Measurements from ENCODE around the gene FBXL2. TPM values are rescaled to one million over a fixed set of nuclear protein-coding genes. Genes with fewer than 3 reads are reported as not detected.

FBXL2 gene
- total RNA-seq, 1 experiment from 2014 or later, result 10.8 TPM

DNA sequence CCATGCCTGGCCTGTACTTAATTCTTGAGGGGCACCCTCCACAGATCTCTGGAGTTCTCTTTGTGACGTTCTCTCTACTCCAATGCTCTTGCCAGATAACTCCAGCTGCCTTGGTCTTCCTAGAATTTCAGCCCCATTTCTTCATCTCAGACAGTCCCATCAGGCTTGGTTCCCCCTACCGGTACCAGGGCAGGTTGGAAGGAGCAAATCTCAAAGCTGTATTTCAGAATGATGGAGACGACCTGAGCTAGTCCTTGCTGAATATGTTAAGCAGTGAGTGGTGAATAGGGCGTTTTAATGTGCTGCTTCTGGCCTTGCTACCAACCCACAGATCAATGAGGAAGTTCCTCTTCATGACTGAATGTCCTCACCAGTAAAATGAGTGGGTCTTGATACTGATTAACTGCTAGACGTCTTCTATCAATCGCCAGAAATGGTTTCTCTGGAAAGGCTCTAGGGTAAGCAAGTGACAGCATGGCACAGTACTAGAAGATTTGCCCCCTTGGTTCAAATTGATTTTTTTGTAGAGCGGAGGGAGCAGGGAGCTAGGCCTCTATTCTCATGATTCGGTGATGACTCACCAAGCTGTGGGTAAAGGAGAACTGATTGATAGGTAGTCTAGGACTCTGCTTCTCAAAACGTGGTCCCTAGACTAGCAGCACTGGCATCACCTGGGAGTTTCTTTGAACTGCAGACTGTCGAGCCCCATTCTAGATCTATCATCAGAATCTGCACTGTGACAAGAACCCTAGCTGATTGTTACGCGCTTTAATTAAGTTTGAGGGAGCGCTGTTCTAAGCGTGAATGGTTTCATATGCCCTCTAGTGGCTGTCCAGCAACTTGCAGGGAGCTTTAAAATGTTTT, 95.2 kb downstream of the FBXL2 start:
- Mint-ChIP-seq H3K4me3 (ENCODE audit: unreplicated experiment) (no peak overlapping the region), H3K27me3 (ENCODE audit: insufficient read depth, unreplicated experiment) (no peaks in the 10 kb centered on the region), H3K27ac (ENCODE audit: unreplicated experiment) (no peak overlapping the region), H3K36me3 (ENCODE audit: insufficient read depth, unreplicated experiment) (peaks cover 35% of the 10 kb centered on the region), H3K4me1 (ENCODE audit: low read depth, unreplicated experiment) (no peaks in the 10 kb centered on the region), H3K9me3 (ENCODE audit: unreplicated experiment) (peaks cover 12% of the 10 kb centered on the region)
- ChIA-PET CTCF (interaction anchor here (0.5 to 3.1 kb wide), 19 partner anchors 12 to 415 kb away, joined by 3 to 111 read pairs (median 3); partner anchors contain the start of gene FBXL2), POLR2A (interaction anchor here (0.6 to 1.0 kb wide), 3 partner anchors 96 to 243 kb away, joined by 3 to 7 read pairs (median 4); no protein-coding TSS in a partner anchor)
- BruUV-seq (replicated peaks), result no TSS peak
- TF ChIP-seq, protein P1, sequence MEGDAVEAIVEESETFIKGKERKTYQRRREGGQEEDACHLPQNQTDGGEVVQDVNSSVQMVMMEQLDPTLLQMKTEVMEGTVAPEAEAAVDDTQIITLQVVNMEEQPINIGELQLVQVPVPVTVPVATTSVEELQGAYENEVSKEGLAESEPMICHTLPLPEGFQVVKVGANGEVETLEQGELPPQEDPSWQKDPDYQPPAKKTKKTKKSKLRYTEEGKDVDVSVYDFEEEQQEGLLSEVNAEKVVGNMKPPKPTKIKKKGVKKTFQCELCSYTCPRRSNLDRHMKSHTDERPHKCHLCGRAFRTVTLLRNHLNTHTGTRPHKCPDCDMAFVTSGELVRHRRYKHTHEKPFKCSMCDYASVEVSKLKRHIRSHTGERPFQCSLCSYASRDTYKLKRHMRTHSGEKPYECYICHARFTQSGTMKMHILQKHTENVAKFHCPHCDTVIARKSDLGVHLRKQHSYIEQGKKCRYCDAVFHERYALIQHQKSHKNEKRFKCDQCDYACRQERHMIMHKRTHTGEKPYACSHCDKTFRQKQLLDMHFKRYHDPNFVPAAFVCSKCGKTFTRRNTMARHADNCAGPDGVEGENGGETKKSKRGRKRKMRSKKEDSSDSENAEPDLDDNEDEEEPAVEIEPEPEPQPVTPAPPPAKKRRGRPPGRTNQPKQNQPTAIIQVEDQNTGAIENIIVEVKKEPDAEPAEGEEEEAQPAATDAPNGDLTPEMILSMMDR (IDR thresholded peaks at IDR 0.05; ENCODE audit: insufficient read depth in 1 of 2, low read depth in 1 of 2, low read length in 1 of 2, severe bottlenecking in 1 of 2, unreplicated experiment in 1 of 2), result peak; percentile 84
- Histone ChIP-seq H3K9me3 (no peaks in the 10 kb centered on the region), H3K27me3 (replicated peaks; ENCODE audit: control insufficient read depth, insufficient read depth, low read length) (no peaks in the 10 kb centered on the region), H3K4me1 (peaks cover 8% of the 10 kb centered on the region), H3K4me3 (ENCODE audit: low read depth, low read length) (no peak overlapping the region), H3K36me3 (ENCODE audit: control insufficient read depth, insufficient read depth, low read length) (no peaks in the 10 kb centered on the region)
- DNase-seq, result peak in 1 of 2 experiments; percentile 53
- intact Hi-C loops (cut with micrococcal nuclease; ENCODE audit: unreplicated experiment), result loop anchor here (1.0 to 5.0 kb wide), 5 partner anchors 54 to 425 kb away; partner anchors contain the start of gene FBXL2

DNA sequence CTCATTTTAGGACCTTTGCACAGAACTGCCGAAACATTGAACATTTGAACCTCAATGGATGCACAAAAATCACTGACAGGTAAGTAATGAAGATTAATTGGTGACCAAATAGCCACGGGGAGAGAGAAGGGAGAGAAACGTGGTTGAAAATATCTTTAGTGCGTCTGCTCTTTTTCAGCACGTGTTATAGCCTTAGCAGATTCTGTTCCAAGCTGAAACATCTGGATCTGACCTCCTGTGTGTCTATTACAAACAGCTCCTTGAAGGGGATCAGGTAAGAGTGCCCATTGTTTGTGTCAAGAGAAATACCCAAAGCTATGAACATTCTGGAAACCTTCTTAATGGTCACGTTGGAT, 95.8 kb downstream of the FBXL2 start:
- TF ChIP-seq, protein P1 (IDR thresholded peaks at IDR 0.05; ENCODE audit: insufficient read depth in 1 of 2, low read depth in 1 of 2, low read length in 1 of 2, severe bottlenecking in 1 of 2, unreplicated experiment in 1 of 2), result no peak
- peaks cover 8% of the 10 kb centered on the region for H3K4me1 ChIP-seq
- Mint-ChIP-seq H3K27me3 (ENCODE audit: insufficient read depth, unreplicated experiment) (no peaks in the 10 kb centered on the region), H3K27ac (ENCODE audit: unreplicated experiment) (no peak overlapping the region), H3K4me1 (ENCODE audit: low read depth, unreplicated experiment) (no peaks in the 10 kb centered on the region), H3K4me3 (ENCODE audit: unreplicated experiment) (no peak overlapping the region), H3K9me3 (ENCODE audit: unreplicated experiment) (peaks cover 12% of the 10 kb centered on the region), H3K36me3 (ENCODE audit: insufficient read depth, unreplicated experiment) (peaks cover 41% of the 10 kb centered on the region)
- H3K27me3 ChIP-seq (replicated peaks; ENCODE audit: control insufficient read depth, insufficient read depth, low read length), result no peaks in the 10 kb centered on the region
- intact Hi-C loops (cut with micrococcal nuclease; ENCODE audit: unreplicated experiment), result loop anchor here (2.0 to 5.0 kb wide), 3 partner anchors 54 to 121 kb away; partner anchors contain the start of gene FBXL2
- no peak overlapping the region for H3K4me3 ChIP-seq (ENCODE audit: low read depth, low read length)
- ChIA-PET CTCF (interaction anchor here (0.5 to 3.1 kb wide), 16 partner anchors 13 to 414 kb away, joined by 3 to 111 read pairs (median 3); partner anchors contain the start of gene FBXL2), POLR2A (interaction anchor here (0.6 to 1.0 kb wide), 3 partner anchors 96 to 243 kb away, joined by 3 to 7 read pairs (median 4); no protein-coding TSS in a partner anchor)
- no peaks in the 10 kb centered on the region for H3K36me3 ChIP-seq (ENCODE audit: control insufficient read depth, insufficient read depth, low read length)
- DNase-seq, result no peak
- no peaks in the 10 kb centered on the region for H3K9me3 ChIP-seq
- BruUV-seq (replicated peaks), result no TSS peak

- DNase-seq, result peak in 1 of 2 experiments; percentile 14
- intact Hi-C loops (cut with micrococcal nuclease; ENCODE audit: unreplicated experiment), result no loop called here
- Histone ChIP-seq H3K4me1 (peaks cover 6% of the 10 kb centered on the region), H3K27me3 (replicated peaks; ENCODE audit: control insufficient read depth, insufficient read depth, low read length) (no peaks in the 10 kb centered on the region), H3K4me3 (ENCODE audit: low read depth, low read length) (no peak overlapping the region), H3K9me3 (no peaks in the 10 kb centered on the region), H3K36me3 (ENCODE audit: control insufficient read depth, insufficient read depth, low read length) (no peaks in the 10 kb centered on the region)
- Mint-ChIP-seq H3K4me3 (ENCODE audit: unreplicated experiment) (no peak overlapping the region), H3K4me1 (ENCODE audit: low read depth, unreplicated experiment) (no peaks in the 10 kb centered on the region), H3K36me3 (ENCODE audit: insufficient read depth, unreplicated experiment) (peaks cover 63% of the 10 kb centered on the region), H3K27ac (ENCODE audit: unreplicated experiment) (no peak overlapping the region), H3K9me3 (ENCODE audit: unreplicated experiment) (no peaks in the 10 kb centered on the region), H3K27me3 (ENCODE audit: insufficient read depth, unreplicated experiment) (no peaks in the 10 kb centered on the region)
- POLR2A ChIA-PET, result no interaction called here
- CTCF ChIA-PET, result no interaction called here
- TF ChIP-seq, protein P1 (IDR thresholded peaks at IDR 0.05; ENCODE audit: insufficient read depth in 1 of 2, low read depth in 1 of 2, low read length in 1 of 2, severe bottlenecking in 1 of 2, unreplicated experiment in 1 of 2), result no peak
- no TSS peak for BruUV-seq (replicated peaks)
Measured at GRCh38 chr3:33377489-33377888, 100.2 kb downstream of the FBXL2 start.
